NCI-H2196 treated with DMSO at 0.1 percent for 48 hours (cell line): ENCODE results near the gene DCTN2.
A peak's percentile ranks its signal among the peaks of the same experiment; 100 is the strongest.

ENCODE experiments used
- DNase-seq: peaks from one replicate; lab custom pipeline; 2025; ENCODE audit not compliant: unreplicated experiment; lab: John Stamatoyannopoulos, UW

DCTN2 gene

DNA sequence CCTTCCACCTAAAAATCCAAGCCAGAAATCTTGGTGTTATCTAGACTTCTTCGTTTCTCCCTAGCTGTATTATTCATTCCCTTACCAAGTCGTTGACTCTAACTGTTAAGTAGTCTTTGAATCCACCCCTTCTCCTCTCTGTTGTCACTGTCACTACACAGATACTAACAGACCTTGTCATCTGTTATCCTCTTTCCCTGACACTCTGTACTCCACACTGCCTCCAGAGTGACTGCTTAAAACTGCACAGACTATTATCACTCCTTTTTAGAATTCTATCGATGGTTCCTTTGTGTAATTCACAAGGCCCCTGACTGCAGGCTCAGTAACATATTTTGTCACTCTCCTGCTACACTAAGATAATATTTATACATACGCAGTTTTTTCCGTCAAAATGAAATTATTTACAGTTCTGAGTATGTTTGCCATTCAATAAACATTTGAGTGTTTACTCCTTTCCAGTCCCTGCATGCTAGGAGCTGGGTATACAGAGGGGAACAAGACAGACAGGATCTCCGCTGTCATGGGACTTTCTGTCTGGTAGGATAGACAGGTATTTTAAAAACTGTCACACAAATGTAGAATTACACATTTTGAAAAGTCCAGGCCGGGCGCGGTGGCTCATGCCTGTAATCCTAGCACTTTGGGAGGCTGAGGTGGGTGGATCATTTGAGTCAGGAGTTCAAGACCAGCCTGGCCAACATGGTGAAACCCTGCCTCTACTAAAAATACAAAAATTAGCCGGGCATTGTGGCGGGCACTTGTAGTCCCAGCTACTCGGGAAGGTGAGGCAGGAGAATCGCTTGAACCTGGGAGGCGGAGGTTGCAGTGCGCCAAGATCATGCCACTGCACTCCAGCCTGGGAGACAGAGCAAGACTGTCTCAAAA lies 55.4 kb downstream of the DCTN2 start:
- DNase-seq: peak; percentile 17

GRCh38 chr12:57490126-57490525 lies 56.9 kb downstream of the DCTN2 start:
- no peak for DNase-seq

- no peak for DNase-seq
Observed at GRCh38 chr12:57489157-57489641, 57.8 kb downstream of the DCTN2 start.

- no peak for DNase-seq
Observed at GRCh38 chr12:57488402-57489156, 58.4 kb downstream of the DCTN2 start.

DNA sequence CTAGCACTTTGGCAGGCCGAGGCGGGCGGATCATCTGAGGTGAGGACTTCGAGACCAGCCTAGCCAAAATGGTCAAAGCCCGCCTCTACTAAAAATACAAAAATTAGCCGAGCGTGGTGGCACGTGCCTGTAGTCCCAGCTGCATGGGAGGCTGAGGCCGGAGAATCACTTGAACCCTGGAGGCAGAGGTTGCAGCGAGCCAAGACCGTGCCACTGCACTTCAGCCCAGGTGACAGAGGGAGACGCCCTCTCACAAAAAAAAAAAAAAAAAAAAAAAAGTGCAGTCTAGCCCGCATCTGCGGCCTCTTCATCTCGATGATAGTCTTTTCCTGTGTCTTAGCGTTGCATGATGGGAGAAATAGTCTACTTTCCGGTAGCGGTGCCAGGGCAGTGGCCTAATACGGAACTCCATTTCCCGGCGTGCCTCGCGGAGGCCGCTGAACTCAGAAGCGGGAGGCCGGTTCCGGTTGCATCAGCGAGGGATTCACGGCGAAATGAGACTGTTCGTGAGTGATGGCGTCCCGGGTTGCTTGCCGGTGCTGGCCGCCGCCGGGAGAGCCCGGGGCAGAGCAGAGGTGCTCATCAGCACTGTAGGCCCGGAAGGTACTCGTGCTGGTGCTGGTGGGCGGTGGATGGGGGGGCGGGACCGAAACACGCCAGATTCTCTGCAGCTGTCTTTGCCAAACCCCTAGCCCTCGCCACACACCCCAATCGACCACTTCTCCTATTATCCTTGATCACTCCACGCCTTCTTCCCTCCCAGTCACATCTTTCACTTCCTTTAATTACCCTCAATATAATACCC lies 59.2 kb downstream of the DCTN2 start, which contains the start of gene MARS1:
Gene MARS1, plus strand, starts transcription at position 472 of the 805 bp plus-strand sequence. Its CDS starts 23 bp downstream, at position 495.
- DNase-seq: peak; percentile 91

GRCh38 chr12:57487055-57487596 lies 59.9 kb downstream of the DCTN2 start:
- no peak for DNase-seq

DNA sequence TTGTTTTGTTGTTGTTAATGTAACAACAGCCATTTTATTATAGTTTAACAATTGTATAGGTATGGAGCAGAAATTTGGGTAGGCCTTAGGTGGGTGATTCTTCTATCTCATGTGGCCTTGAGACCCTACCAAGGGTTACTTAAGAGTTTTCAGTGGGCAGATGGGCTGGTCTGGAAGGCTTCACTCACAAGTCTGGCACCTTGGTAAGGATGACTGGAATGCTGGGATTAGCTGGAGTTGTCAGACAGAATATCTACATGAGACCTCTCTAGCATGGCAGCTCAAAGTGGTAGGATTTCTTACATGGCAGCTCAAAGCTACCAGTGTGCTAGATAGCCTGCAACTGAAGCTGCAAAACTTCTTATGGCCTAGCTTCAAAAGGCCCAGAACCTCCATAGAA lies 61.3 kb downstream of the DCTN2 start:
- no peak for DNase-seq

- DNase-seq: no peak
Observed at GRCh38 chr12:57483466-57483865, 63.5 kb downstream of the DCTN2 start.

- no peak for DNase-seq
Observed at GRCh38 chr12:57481671-57482070, 65.3 kb downstream of the DCTN2 start.
